ENCODE measurements around the gene TSR3.

- TF ChIP-seq POLR2AphosphoS5 (IDR thresholded peaks at IDR 0.05; ENCODE audit: low read depth, low read length), result no peak
- TF ChIP-seq TAF1 (IDR thresholded peaks at IDR 0.05; ENCODE audit: borderline replicate concordance, insufficient read depth, low read length), result no peak
- no peak for TF ChIP-seq SIN3A (IDR thresholded peaks at IDR 0.05; ENCODE audit: borderline replicate concordance, insufficient read depth, low read length)
These were observed 3.3 kb upstream of the TSR3 start for GRCh38 chr16:1354815-1355540.
